Kidney glomerular epithelial cell (primary cell): Measurements from ENCODE around the gene KRT74.
A peak's percentile ranks its signal among the peaks of the same experiment; 100 is the strongest.

ENCODE experiments used
- DNase-seq: peaks from one replicate; lab custom pipeline; 2025; lab: John Stamatoyannopoulos, UW

KRT74 gene

DNA sequence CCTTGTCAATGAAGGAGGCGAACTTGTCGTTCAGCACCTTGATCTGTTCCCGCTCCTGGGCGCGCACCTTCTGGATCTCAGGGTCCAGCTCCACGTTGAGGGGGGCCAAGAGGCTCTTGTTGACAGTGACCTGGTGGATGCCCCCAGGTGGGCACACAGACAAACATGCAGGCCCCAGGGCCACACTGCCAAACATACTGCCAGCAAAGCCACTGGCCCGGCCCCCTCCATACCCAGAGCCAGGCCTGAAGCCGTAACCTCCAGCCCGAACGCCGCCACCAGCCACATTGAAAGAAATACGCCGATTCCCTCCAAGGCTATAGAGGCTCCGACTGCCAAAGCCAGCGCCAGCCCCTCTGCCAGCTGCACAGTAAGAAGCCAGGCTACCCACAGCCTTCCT is 337 bp downstream of the KRT74 start:
- no peak for DNase-seq

DNA sequence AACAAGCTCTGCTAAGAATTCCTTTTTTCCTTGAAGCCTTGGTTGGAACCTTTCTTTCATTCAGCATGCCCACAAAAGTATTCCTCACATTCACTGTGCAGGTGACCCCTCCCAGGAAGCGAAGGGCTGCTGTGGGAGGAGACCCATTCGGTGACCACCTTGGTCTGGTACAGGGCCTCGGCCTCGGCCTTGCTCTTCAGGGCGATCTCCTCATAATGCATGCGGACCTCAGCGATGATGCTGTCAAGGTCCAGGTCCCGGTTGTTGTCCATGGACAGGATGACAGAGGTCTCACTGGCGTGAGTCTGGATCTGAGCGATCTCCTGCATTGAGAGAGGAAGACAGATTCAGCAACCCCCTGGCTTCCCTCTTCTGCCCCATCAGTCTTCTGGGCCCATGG is 3.1 kb downstream of the KRT74 start:
- DNase-seq = no peak

DNA sequence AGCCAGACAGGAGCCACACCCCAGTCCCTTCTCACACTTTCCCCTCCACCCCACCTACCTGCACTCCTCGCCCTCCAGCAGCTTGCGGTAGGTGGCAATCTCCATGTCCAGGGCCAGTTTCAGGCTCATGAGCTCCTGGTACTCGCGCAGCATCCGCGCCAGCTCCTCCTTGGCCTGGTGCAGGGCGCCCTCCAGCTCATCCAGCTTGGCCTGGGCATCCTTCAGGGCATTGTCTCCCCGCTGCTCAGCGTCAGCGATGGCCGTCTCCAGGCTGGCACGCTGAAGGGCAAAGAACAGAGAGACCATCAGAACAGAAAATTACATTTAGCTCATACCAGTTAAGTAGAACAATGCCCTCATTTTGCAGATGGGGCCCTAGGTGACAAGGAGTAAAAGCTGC is 5.5 kb downstream of the KRT74 start:
- no peak for DNase-seq

DNA sequence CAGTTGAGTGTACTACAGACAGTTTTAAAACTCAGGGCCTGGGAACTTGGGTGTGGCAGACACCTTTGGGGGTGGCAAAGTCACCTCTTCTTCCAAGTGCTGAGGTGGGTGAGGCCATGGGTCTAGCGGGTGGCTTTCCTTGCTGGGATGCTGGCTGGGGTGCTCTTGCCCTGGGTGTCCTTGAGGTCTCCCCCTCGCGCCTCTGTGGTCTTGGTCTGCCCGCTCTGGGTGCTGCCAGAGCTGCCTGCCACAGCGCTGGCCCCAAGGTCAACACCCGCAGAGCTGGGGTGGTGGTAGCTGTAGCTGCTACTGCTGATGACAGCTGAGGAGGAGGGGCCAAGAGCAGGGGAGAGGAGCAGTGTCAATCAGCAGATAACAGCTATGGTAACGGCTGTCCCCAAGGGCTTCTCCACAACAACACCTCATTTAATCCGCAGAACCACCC is 6.8 kb downstream of the KRT74 start:
- no peak for DNase-seq

DNA sequence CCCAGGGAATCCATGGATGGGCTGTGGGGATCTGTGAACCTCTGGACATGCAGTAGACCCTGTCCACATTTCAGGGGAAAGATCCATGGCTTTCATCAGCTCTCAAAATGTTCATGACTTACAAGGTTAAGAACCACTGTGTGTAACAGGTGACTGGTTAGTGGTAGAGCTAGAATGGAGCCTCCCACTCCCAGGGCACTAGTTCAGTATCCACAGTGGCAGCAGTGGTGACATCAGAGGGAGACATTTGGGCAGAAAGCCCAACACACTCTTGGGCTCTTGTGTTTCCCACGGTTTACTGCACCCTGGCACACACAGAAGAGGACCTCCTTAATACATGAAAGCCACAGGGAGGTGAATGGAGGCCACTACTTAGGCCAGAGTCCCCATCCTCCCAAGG is 9.1 kb downstream of the KRT74 start:
- no peak for DNase-seq

DNA sequence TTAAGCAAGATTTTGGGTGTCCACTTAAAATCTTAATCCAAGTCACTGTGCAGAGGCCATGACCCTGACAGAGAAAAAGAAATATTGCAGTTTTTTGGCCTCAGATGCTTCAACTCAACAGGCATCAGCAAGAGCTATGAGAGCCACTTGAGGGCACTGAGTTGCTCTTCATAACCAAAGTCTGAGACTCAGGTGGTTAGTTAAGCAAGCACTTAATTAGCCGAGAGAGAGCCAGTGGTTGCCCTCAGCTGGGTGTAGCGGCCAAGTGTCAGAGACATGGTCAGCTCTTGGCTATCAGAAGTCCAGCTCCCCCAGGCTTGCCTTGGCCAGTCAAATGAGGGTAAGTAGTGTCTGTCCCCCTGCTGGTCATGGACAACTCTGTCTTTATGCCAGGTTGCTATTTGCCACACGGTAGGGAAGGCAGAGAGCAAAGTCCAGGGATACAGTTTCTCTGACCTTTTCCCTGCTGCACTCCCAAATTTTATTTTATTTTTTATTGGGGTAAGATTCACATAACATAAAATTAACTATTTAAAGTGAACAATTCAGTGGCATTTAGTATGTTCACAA is 11.7 kb downstream of the KRT74 start:
- DNase-seq = no peak

DNA sequence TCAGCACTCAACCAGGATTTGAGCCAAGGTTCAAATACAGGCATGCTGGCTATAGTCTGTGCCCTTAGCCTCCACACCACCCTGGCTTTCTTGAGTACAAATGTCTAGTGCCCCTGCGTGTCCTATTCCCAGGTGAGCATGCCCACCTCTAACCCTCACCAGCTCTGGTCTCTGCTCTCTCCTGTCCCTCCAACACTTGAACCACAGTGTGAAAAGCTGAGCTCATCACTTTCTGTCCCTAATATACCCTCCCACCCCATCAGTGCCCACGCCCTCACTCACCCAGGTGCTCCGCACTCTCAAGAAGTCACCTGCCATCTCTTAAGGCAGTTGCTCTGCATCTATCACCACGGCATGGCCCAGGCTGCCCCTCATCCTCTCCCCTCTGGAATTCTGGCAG is 13.7 kb downstream of the KRT74 start:
- no peak for DNase-seq

DNA sequence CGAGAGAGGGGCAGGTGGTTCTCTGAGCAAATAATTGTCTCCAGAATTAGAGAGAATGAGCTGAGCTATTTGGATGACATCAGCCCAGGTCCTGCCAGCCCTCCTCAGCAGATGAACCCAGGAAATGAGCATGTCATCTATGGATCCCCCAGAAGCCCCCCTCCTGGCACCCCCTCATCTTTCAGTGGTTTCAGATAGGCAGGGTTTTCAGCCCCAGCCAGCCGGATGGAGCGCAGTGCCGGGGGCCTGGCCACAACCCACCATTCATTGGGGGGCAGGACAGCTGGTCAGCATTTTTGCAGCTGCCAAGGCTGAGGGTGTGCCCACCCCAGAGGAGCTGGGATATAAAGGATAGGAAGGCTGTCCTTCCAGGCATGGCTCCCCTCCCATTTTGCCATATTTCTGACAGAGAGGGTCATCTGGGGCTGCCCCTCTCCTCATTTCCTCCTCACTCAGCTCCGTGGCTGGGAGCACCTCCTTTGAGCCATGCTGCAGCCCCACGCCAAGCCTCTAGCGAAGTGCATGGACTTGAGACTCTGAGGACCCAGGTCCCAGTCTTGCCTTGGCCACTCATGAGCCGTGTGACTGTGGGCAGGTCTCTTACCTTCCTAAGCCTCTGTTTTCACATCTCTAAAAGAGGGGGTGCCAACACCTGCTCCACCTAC is 14.7 kb downstream of the KRT74 start:
- DNase-seq = no peak

DNA sequence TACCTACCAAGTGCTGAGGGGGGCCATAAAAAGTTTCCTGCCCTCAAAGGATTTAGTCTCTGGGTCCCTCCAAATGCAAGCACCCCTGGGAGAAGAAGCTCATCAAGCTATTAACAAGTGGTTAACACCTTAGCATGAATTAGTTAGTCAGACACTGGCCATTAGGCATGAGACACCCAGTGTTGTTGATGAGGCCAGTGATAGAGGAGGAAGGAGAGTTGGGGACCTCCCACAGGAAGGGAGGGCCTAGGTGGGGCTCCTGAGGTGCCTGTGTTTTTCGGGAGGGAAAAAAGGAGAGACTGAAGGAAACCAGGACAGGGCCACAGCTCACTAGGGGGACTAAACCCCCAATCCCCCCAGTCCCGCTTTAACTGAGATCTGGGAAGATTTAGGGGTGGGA is 16.2 kb downstream of the KRT74 start:
- no peak for DNase-seq

DNA sequence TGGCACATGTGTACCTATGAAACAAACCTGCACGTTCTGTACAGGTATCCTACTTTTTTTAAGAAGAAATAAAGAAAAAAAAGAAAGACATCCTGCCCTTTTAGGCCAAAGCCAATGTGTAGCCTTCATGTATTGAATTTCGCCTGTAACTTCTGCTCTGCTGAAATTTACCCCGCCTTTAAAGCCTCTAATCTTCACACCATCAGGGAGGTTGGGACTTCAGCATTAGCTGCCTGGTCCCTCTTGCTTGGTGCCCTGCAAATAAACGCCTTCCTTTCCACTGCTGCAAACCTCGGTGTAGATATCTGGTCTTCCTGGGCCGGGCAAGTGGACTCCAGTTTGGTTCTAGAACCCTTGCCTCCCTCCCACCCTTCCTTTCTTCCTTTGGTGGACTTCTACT is 18.1 kb downstream of the KRT74 start:
- DNase-seq = no peak

DNA sequence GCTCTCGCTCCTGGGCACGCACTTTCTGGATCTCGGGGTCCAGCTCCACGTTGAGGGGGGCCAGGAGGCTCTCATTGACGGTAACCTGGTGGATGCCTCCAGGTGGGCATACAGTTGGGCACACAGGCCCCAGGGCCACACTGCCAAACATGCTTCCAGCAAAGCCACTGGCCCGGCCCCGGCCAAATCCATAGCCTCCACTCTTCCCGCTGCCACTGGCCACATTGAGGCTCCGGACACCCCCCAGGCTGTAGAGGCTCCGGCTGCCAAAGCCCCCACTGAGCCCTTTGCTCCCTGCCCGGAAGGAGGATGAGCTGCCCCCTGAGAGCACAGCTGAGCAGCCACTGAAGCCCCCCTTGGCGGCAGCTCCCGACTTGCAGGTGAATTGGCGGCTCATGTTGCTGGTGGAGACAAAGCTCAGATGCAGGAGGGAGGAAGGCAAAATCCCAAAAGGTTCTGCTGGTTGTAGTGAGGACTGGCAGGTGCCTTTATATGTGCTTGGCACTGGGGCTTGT is 20.9 kb downstream of the KRT74 start, which contains the start of gene KRT71:
KRT71 (minus strand) TSS at position 465 of the 515 bp plus-strand sequence; CDS start at position 397, 68 bp downstream.
- no peak for DNase-seq

DNA sequence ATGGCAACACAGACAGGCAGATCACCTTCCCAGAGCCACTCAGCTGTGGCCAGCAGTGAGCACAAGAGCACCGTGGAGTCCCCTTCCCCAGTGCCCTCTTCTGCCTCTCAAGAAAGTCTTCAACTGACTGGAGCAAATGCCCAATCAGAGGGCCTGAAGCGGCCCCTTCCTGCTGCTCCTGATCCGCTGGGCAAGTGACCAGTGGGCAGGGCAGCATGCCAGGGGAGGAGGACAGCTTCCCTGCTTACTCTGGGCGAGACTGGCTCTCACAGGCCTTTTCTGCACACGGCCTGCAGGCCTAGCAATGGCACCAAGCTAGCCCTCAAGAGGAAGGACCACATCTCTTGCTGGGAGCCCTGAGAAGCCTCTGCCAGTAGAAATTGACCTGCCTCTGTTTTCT is 21.6 kb downstream of the KRT74 start:
- no peak for DNase-seq

DNA sequence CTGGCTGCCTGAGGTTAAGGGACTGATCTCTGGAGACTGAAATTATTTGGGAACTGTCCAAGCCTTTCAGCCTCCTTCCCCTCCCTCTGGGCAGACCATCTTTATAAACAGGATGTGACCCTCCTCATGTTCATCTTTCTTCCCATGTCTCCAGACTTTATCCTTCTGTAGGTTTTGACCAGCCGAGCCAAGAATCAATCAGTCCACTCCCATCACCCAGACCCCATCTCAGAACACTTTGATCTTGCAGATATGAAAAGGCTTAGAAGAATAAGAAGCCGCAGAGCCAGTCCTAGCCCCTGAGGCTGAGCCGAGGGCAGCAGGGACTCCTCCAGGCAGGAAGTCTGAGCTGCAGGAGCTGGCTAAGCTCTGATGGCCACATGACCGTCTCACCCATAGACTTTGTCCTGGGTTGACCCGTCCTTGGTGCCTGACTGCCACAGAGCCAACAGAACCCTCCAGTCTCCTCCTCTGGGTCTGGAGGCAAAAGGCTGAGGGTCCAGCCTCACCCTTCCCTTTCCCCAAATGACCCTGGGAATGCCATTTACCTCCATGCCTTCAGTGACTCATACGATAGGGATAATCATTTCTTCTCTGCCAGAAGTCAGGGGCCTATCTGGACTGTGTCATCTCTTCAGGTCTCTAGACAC is 22.3 kb downstream of the KRT74 start:
- DNase-seq = no peak

DNA sequence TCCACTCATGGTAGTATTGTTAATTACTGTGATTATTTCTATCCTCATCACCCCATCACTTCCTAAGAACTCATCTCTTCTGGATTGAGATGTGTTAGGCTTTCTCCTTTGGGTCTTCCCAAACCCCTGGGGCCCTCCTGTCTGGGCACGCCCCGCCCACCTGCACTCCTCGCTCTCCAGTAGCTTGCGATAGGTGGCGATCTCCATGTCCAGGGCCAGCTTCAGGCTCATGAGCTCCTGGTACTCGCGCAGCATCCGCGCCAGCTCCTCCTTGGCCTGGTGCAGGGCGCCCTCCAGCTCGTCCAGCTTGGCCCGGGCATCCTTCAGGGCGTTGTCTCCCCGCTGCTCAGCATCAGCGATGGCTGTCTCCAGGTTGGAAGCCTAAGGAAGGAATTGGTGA is 27.5 kb downstream of the KRT74 start:
- DNase-seq = no peak

DNA sequence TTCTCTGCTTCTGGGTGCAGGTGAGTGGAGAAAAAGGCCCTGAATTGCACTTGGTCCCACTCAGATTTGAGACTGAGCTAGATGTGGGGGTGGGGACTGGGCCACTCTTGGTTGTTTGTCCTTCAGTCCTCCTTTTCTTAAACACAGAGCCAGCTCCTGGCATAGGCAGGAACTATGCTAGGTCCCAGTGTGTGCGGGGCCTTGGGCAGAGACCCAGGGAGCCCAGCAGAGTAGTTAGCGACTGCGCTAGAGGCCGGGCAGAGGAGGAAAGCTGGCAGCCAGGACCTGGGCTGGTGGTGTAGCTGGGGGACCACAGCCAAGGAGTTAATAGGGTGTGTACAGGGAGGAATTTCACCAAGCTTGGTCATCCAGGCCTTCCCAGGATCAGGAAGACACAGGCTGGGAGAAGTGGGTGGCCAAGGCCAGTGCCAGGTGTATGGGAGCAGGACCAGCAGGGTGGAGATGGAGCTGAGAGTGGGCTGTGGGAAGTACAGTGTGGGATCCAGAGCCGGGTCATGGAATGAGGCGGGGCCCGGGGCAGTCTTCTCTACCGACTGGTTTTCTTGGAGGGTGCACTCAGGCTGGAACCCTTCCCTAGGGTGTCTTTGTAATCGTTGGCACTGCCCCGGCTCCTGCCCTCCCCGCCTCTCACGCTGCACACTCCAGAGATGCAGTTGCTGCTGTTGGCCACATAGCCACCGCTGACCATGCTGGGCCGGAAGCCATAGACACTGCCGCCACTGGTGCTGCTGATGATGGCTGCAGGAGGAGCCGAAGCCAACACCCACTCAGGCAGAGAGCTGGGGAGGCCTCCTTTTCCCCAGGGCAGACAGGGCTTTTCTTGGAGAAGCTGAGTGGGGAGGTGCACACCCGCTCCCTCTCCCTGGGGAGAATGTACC is 29.4 kb downstream of the KRT74 start:
- no peak for DNase-seq

DNA sequence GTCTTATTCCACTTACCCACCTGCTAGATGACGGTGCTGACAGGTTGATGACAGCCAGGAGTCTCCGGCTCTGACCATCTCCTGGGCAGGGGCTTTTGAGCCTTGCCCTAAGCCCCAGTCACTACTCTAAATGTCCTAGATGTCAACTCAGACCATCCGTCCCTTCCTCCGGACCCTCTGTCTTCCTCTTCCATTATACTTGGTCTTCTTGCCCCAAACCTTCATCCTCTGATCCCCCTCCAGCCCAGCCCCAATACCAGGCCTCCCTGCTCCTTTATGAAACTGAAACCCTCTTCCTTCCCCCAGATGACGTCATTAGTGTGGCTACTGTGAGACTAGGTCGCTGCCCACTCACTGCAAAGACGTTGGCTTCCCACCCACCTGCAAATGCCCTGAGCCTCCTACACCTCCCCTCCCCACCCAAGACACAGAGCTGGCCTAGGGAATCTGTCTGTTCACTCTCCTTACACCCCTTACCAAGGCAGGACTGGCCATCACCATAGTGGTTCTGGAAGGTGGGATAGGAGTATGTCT is 30.8 kb downstream of the KRT74 start:
- no peak for DNase-seq

DNA sequence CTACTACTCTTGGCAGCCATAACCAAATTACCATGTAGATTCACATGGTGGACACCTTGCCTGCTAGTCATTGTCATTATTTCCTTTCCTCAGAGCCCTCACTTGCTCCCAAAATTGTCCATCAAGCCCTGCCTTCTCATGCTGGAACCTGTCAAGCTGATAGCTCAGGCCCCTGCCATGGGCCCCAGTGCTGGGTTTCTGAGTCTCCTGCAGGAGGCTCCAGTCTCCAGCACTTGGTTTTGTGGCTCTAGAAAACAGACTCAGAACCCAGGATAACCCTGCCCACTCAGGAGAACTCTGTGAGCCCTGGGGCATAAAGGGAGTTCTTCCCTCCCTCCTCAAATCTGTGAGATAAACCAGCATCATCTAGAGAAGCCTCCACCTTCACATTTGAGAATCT is 31.5 kb downstream of the KRT74 start:
- no peak for DNase-seq

DNA sequence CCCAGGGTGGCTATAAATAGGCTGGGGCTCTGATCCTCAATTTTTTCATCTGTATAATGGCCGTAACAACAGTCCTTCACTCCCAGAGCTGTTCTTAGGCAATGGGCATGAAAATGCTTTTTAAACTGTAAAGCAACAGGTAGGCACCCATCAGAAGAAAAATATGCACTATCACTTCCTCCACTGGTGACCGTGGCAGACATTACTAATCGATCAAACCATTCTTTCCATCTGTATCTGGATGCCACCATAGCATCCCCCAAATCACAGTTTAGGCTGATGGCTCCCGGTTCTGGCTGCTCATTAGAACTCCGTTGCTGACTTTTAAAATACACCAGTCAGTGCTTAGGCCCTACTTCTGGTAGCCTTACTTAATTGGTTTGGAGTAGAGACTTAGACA is 31.9 kb downstream of the KRT74 start:
- DNase-seq = no peak

DNA sequence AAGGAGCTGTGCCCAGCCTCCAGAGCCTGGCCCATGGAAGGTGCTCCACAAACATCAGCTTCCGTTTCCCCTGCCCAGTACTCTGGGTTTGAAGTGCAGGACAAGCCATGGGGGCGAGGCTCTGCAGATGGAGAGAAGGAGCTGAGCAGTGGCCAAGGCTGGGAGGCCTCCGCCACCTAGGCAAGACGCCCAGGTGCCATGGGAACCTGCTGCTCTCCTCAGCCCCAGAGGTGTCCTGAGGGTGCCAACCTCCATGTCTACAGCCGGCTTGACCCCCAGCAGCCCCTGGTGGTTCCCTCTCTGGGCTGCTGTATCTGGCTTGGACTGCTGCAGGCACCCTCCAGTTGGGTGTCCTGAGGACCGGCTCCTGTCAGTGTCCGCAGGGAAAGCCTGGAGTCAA is 33.1 kb downstream of the KRT74 start:
- no peak for DNase-seq

DNA sequence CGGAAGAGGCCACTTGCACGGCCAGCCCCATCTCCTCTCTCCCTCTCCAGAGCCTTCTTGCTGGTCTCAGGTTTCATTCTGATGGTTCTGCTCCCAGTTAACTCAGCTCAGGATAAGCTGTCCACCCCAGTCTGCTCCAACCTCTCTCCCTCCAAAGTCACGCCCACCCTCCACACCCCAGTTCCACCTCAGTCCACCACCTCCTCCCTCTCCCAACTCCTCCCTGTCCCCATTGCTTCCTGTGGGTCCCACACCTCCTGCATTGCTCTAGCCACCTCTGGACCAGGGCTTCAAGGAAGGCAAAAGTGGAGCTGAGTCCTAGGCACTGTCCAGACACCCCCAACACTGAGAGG is 33.8 kb downstream of the KRT74 start:
- no peak for DNase-seq

DNA sequence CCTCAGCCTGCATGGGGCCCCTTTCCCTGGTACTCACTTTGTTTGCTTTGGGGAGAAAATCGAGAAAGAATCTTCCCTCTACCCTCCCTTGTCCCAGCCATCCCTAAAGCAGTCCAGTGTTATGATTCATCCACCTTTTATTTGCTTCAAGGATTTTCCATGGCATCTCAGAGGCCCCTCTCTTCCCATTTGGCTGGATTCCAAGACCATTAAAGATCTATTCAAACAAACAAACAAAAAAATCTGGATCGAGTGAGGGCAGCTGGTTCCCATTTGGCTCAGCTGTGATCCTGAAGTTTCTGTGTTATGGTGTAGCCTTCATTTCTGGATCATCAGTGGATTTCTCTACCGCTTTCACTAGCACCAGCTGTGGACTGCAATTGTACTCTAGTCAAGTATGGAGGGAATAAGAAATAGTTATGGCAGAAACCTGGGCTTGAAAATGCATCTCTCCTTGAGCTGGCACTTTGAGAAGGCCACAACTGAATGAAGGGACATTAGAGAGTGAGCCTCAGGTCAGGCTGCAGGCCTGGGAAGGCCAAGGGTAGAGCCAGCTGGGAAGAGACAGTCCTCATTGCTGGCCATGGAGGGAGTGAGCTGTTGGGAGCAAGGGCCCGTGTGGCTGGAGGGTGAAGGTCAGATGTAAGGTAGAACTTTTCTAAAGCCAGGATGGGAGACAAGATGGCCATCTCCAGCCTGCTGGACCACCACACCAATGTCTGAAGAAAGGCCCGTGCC is 34.4 kb downstream of the KRT74 start:
- peak; percentile 77 for DNase-seq
